ENCODE results near the gene CHST8. TPM values are rescaled to one million over a fixed set of nuclear protein-coding genes. Genes with fewer than 3 reads are reported as not detected.
"Not testable (repeated sequence)": the region's sequence is repeated elsewhere in the genome, so short reads cannot be mapped to it uniquely, and the experiment has no call there.

The CHST8 gene
- total RNA-seq, 1 donor from 2014 or later = 3.2 TPM

DNA sequence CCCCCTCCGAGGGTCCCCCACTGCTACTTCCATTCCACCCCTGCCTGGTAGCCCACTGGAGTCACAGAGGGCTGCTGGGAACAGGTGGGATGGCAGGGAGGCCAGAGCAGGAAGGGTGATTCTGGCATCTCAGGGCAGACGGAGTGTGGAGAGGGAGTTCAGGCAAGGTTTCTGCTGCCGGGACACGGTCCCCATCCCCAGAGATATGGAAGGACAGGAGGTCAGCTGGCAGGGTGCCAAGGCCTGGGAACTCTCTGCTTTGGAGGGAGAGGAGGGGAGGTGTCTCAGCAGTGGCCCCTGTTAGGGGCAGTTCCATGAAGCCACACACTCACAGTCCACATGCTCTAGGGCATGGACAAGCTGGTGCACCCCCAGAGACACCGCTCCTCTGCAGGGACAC is 68.1 kb downstream of the CHST8 start:
- no peak overlapping the region for H3K27ac ChIP-seq
- no peaks in the 10 kb centered on the region for H3K9me3 ChIP-seq
- no peak for TF ChIP-seq POLR2A (IDR thresholded peaks at IDR 0.05)
- TF ChIP-seq POLR2AphosphoS5 (IDR thresholded peaks at IDR 0.05; ENCODE audit: insufficient read depth in 1 of 2, low read depth in 1 of 2) = no peak
- TF ChIP-seq, protein P1, sequence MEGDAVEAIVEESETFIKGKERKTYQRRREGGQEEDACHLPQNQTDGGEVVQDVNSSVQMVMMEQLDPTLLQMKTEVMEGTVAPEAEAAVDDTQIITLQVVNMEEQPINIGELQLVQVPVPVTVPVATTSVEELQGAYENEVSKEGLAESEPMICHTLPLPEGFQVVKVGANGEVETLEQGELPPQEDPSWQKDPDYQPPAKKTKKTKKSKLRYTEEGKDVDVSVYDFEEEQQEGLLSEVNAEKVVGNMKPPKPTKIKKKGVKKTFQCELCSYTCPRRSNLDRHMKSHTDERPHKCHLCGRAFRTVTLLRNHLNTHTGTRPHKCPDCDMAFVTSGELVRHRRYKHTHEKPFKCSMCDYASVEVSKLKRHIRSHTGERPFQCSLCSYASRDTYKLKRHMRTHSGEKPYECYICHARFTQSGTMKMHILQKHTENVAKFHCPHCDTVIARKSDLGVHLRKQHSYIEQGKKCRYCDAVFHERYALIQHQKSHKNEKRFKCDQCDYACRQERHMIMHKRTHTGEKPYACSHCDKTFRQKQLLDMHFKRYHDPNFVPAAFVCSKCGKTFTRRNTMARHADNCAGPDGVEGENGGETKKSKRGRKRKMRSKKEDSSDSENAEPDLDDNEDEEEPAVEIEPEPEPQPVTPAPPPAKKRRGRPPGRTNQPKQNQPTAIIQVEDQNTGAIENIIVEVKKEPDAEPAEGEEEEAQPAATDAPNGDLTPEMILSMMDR (IDR thresholded peaks at IDR 0.05) = no peak
- no peak overlapping the region for H3K4me3 ChIP-seq
- H3K27me3 ChIP-seq = no peaks in the 10 kb centered on the region
- no peaks in the 10 kb centered on the region for H3K4me1 ChIP-seq
- intact Hi-C loops (cut with DNase I) = no loop called here
- no peak for DNase-seq (ENCODE audit: extremely low spot score in 2 of 2)
- H3K36me3 ChIP-seq = no peaks in the 10 kb centered on the region

DNA sequence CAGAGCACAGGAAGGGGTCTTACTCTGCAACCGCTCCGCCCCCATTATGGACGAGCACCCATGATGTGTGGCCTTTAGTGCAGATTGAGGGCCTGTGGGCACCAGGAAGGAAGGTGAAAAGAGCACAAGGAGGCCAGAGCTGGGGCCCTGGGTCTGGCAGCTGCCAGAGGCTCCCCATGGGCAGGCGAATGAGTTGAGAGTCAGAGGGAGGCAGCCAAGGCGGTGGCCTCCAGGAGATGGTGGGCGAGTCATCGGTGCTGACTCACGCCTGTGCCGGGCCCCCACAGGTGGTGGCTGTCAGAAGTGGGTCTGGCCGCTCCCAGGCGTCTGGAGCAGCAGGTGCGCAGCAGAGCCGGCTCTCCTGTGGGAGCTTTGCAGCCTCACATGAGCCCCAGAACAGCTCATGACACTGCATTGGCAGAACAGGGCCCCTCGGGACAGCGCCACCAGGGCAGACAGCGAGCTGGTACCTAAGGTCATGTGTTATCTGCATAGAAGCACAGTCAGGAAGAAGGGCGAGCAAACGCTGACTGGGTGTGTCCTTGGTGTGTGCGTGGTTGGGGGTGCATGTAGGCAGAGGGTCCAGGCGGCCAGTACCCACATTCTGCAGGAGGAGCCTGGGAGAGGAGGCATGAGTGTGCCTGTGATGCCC is 68.8 kb downstream of the CHST8 start:
- H3K9me3 ChIP-seq = no peaks in the 10 kb centered on the region
- H3K36me3 ChIP-seq = no peaks in the 10 kb centered on the region
- H3K27me3 ChIP-seq = no peaks in the 10 kb centered on the region
- no peak overlapping the region for H3K27ac ChIP-seq
- DNase-seq (ENCODE audit: extremely low spot score in 2 of 2) = no peak
- no peaks in the 10 kb centered on the region for H3K4me1 ChIP-seq
- intact Hi-C loops (cut with DNase I) = no loop called here
- TF ChIP-seq POLR2A (IDR thresholded peaks at IDR 0.05) (no peak), POLR2AphosphoS5 (IDR thresholded peaks at IDR 0.05; ENCODE audit: insufficient read depth in 1 of 2, low read depth in 1 of 2) (no peak)
- TF ChIP-seq, protein P1 (IDR thresholded peaks at IDR 0.05) = no peak
- no peak overlapping the region for H3K4me3 ChIP-seq

DNA sequence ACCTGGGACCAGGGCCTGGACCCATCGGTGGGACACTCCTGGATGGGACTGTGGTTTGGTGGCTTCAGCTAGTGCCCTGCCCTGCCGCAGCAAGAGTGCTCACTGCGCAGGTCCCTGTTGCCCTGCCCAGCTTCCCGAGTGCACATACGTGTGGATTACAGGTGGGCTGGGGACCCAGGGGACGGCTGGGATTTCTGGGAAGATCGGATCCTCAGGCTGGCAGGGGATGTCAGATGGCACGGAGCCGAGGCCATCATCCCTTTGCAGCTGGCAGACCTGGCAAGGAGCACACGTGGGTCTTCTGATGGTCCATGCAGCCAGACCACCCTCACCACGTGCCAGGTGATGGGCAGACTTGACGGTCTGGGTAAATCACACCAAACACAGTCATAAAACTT is 69.3 kb downstream of the CHST8 start:
- intact Hi-C loops (cut with DNase I) = no loop called here
- Histone ChIP-seq H3K9me3 (no peaks in the 10 kb centered on the region), H3K27ac (no peak overlapping the region), H3K36me3 (no peaks in the 10 kb centered on the region), H3K4me3 (no peak overlapping the region), H3K4me1 (no peaks in the 10 kb centered on the region), H3K27me3 (no peaks in the 10 kb centered on the region)
- TF ChIP-seq POLR2A (IDR thresholded peaks at IDR 0.05) = no peak
- no peak for TF ChIP-seq POLR2AphosphoS5 (IDR thresholded peaks at IDR 0.05; ENCODE audit: insufficient read depth in 1 of 2, low read depth in 1 of 2)
- TF ChIP-seq, protein P1 (IDR thresholded peaks at IDR 0.05) = no peak
- no peak for DNase-seq (ENCODE audit: extremely low spot score in 2 of 2)

DNA sequence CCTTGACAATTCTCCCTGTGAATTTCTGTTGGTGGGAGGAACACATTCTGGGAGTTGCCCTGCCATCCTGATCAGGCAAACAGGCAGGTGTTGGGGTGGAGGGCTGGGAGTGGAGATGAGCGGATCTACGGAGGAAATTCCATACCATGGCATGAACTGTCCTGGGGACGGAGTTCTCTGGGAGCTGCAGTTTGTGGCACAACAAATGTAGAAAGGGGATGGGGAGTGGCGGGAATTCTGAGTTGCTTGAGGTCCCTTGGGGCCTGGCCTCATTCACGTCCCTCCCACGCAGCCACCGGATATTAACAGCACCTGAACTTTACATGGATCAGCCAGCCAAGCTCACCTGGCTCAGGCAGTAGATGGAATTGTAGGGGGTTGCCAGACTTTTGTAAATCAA is 70.0 kb downstream of the CHST8 start:
- Histone ChIP-seq H3K36me3 (no peaks in the 10 kb centered on the region), H3K27ac (no peak overlapping the region), H3K4me3 (no peak overlapping the region), H3K27me3 (no peaks in the 10 kb centered on the region), H3K4me1 (no peaks in the 10 kb centered on the region), H3K9me3 (no peaks in the 10 kb centered on the region)
- TF ChIP-seq POLR2AphosphoS5 (IDR thresholded peaks at IDR 0.05; ENCODE audit: insufficient read depth in 1 of 2, low read depth in 1 of 2) = no peak
- TF ChIP-seq POLR2A (IDR thresholded peaks at IDR 0.05) = no peak
- TF ChIP-seq, protein P1 (IDR thresholded peaks at IDR 0.05) = no peak
- no peak for DNase-seq (ENCODE audit: extremely low spot score in 2 of 2)
- intact Hi-C loops (cut with DNase I) = no loop called here

DNA sequence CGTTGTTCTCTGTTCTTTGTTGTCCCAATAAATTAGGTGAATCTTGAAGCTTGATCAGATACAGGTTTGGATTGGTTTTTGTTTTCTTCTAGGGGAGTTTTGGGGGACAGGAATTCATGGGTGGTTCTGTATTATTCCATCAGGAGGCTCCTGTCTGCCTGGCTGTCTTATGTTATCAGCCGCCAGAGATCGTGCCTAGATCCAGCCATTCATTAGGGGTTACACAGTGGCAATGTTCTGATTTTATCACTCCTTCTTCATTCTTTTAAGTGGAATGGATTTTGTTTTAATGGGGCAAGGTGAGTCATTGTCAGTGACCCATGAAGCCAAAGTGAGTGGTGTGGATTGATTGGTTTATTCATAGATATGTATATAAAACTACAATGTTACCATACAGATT is 71.9 kb downstream of the CHST8 start:
- no peaks in the 10 kb centered on the region for H3K27me3 ChIP-seq
- H3K9me3 ChIP-seq = no peaks in the 10 kb centered on the region
- intact Hi-C loops (cut with DNase I) = no loop called here
- no peak overlapping the region for H3K27ac ChIP-seq
- DNase-seq (ENCODE audit: extremely low spot score in 2 of 2) = no peak
- no peaks in the 10 kb centered on the region for H3K36me3 ChIP-seq
- H3K4me1 ChIP-seq = no peaks in the 10 kb centered on the region
- no peak overlapping the region for H3K4me3 ChIP-seq
- TF ChIP-seq POLR2A (IDR thresholded peaks at IDR 0.05) (no peak), POLR2AphosphoS5 (IDR thresholded peaks at IDR 0.05; ENCODE audit: insufficient read depth in 1 of 2, low read depth in 1 of 2) (no peak)
- TF ChIP-seq, protein P1 (IDR thresholded peaks at IDR 0.05) = no peak

DNA sequence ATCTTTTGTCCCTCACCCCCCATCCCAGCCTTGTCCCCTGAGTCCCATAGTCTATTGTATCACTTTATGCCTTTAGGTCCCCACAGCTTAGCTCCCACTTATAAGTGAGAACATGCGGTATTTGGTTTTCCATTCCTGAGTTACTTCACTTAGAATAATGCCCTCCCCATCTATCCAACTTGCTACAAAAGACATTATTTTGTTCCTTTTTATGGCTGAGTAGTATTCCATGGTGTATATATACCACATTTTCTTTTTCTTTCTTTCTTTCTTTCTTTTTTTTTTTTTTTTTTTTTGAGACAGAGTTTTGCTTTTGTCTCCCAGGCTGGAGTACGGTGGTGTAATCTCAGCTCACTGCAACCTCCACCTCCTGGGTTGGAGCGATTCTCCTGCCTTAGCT is 73.8 kb downstream of the CHST8 start:
- intact Hi-C loops (cut with DNase I); H3K4me3 ChIP-seq: not testable (repeated sequence)

More for the DNA sequence above, 73.8 kb downstream of the CHST8 start:
- not testable (repeated sequence) for H3K36me3 ChIP-seq; H3K9me3 ChIP-seq; DNase-seq (ENCODE audit: extremely low spot score in 2 of 2); H3K27me3 ChIP-seq; H3K4me1 ChIP-seq; H3K27ac ChIP-seq
